HEK293T (cell line): ENCODE measurements around the gene PDE6B.

ENCODE experiments used
- ARNT ChIP-seq: fragments of 450-650 bp; IDR thresholded peaks from 2 replicates; pipeline ENCODE4 v1.6.1; 2017; ENCODE audit warnings: mild to moderate bottlenecking
- BHLHE40 ChIP-seq: fragments of 450-650 bp; IDR thresholded peaks from 2 replicates; pipeline ENCODE4 v1.6.1; 2016; ENCODE audit warnings: mild to moderate bottlenecking, moderate library complexity, borderline replicate concordance
- ELF4 ChIP-seq: fragments of 450-650 bp; IDR thresholded peaks from 2 replicates; pipeline ENCODE4 v1.6.1; 2017; ENCODE audit warnings: antibody characterized with exemption
- FOXA1 ChIP-seq: fragments of 450-650 bp; IDR thresholded peaks from 2 replicates; pipeline ENCODE4 v1.6.1; 2016; ENCODE audit warnings: mild to moderate bottlenecking
- FOXK2 ChIP-seq: fragments of 450-650 bp; IDR thresholded peaks from 2 replicates; pipeline ENCODE4 v1.6.1; 2016; ENCODE audit warnings: mild to moderate bottlenecking
- FOXM1 ChIP-seq: fragments of 450-650 bp; IDR thresholded peaks from 2 replicates; pipeline ENCODE4 v1.6.1; 2017; ENCODE audit warnings: mild to moderate bottlenecking, borderline replicate concordance
- HDGF ChIP-seq: fragments of 450-650 bp; IDR thresholded peaks from 2 replicates; pipeline ENCODE4 v1.6.1; 2017; ENCODE audit warnings: antibody characterized with exemption, borderline replicate concordance
- LEF1 ChIP-seq: fragments of 450-650 bp; IDR thresholded peaks from 2 replicates; pipeline ENCODE4 v1.6.1; 2017; ENCODE audit warnings: mild to moderate bottlenecking, borderline replicate concordance
- NFRKB ChIP-seq: fragments of 450-650 bp; IDR thresholded peaks from 2 replicates; pipeline ENCODE4 v1.6.1; 2016; ENCODE audit warnings: mild to moderate bottlenecking, moderate library complexity
- SP1 ChIP-seq: fragments of 450-650 bp; IDR thresholded peaks from 2 replicates; pipeline ENCODE4 v1.6.1; 2017
- SUZ12 ChIP-seq: fragments of 450-650 bp; IDR thresholded peaks from 2 replicates; pipeline ENCODE4 v1.6.1; 2016; ENCODE audit warnings: mild to moderate bottlenecking
- TARDBP ChIP-seq: fragments of 450-650 bp; IDR thresholded peaks from 2 replicates; pipeline ENCODE4 v1.6.1; 2016
- ZNF384 ChIP-seq: fragments of 450-650 bp; IDR thresholded peaks from 2 replicates; pipeline ENCODE4 v1.6.1; 2016

DNA sequence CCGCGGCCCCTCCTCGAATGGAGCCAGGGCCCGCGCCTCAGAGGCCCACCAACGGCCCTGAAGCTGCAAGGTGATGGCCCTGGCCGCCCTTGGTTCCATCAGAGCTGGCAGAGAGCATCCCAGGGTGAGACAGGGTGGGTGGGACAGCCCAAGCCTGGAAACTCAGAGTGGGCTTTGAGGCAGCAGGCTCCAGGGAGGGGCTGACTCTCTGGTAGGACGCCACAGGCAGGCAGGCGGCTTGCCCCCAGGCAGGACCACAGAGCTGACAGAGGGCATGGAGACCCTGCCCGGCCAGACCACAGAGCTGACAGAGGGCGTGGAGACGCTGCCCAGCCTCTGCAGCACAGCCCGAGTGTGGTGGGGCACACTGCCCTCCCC is 53.7 kb downstream of the PDE6B start:
- no peak for TF ChIP-seq LEF1
- no peak for TF ChIP-seq FOXK2
- no peak for TF ChIP-seq FOXM1
- TF ChIP-seq ARNT = no peak
- no peak for TF ChIP-seq NFRKB
- no peak for TF ChIP-seq SP1
- no peak for TF ChIP-seq ZNF384
- no peak for TF ChIP-seq BHLHE40
- TF ChIP-seq HDGF = no peak
- TF ChIP-seq ELF4 = no peak
- TF ChIP-seq SUZ12 = no peak
- no peak for TF ChIP-seq TARDBP
- no peak for TF ChIP-seq FOXA1
